ENCODE results near the gene MMP28.

DNA sequence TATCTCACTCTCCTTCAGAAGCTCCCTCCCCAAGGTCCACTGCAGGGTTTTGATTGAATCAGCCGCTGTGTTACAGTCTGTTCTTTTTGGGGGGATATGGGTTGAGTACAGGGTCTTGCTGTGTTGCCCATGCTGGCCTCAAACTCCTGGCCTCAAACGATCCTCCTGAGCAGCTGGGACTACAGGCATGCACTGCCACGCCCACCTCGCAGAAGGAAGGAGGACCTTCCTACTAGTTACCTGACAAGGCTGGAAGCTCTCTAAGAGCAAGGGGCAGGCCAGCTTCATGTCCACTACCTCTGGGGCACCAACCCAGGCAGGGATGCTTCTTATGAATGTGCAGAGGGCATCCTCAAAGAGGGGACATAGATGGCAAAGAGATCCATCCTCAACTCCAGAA is 1.9 kb upstream of the MMP28 start:
- TF ChIP-seq SRF (IDR thresholded peaks at IDR 0.05; ENCODE audit: low read depth in 2 of 2, low read length in 2 of 2) (no peak), SIN3A (IDR thresholded peaks at IDR 0.05; ENCODE audit: low read depth, low read length) (no peak), EP300 (IDR thresholded peaks at IDR 0.05; ENCODE audit: borderline replicate concordance in 1 of 2, control insufficient read depth in 1 of 2, low read depth in 2 of 2, low read length in 2 of 2) (no peak), YY1 (IDR thresholded peaks at IDR 0.05; ENCODE audit: low read depth, low read length) (no peak)
- TF ChIP-seq, protein P1, sequence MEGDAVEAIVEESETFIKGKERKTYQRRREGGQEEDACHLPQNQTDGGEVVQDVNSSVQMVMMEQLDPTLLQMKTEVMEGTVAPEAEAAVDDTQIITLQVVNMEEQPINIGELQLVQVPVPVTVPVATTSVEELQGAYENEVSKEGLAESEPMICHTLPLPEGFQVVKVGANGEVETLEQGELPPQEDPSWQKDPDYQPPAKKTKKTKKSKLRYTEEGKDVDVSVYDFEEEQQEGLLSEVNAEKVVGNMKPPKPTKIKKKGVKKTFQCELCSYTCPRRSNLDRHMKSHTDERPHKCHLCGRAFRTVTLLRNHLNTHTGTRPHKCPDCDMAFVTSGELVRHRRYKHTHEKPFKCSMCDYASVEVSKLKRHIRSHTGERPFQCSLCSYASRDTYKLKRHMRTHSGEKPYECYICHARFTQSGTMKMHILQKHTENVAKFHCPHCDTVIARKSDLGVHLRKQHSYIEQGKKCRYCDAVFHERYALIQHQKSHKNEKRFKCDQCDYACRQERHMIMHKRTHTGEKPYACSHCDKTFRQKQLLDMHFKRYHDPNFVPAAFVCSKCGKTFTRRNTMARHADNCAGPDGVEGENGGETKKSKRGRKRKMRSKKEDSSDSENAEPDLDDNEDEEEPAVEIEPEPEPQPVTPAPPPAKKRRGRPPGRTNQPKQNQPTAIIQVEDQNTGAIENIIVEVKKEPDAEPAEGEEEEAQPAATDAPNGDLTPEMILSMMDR (IDR thresholded peaks at IDR 0.05 in 2 of 3, conservative IDR thresholded peaks at IDR 0.05 in 1 of 3; ENCODE audit: control insufficient read depth in 2 of 3, extremely low read depth in 1 of 3, insufficient read depth in 1 of 3, low read depth in 3 of 3, low read length in 3 of 3): no peak
- TF ChIP-seq, protein P2, sequence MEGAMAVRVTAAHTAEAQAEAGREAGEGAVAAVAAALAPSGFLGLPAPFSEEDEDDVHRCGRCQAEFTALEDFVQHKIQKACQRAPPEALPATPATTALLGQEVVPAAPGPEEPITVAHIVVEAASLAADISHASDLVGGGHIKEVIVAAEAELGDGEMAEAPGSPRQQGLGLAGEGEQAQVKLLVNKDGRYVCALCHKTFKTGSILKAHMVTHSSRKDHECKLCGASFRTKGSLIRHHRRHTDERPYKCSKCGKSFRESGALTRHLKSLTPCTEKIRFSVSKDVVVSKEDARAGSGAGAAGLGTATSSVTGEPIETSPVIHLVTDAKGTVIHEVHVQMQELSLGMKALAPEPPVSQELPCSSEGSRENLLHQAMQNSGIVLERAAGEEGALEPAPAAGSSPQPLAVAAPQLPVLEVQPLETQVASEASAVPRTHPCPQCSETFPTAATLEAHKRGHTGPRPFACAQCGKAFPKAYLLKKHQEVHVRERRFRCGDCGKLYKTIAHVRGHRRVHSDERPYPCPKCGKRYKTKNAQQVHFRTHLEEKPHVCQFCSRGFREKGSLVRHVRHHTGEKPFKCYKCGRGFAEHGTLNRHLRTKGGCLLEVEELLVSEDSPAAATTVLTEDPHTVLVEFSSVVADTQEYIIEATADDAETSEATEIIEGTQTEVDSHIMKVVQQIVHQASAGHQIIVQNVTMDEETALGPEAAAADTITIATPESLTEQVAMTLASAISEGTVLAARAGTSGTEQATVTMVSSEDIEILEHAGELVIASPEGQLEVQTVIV (IDR thresholded peaks at IDR 0.05; ENCODE audit: borderline replicate concordance, partially characterized antibody): no peak
- TF ChIP-seq, protein P3, sequence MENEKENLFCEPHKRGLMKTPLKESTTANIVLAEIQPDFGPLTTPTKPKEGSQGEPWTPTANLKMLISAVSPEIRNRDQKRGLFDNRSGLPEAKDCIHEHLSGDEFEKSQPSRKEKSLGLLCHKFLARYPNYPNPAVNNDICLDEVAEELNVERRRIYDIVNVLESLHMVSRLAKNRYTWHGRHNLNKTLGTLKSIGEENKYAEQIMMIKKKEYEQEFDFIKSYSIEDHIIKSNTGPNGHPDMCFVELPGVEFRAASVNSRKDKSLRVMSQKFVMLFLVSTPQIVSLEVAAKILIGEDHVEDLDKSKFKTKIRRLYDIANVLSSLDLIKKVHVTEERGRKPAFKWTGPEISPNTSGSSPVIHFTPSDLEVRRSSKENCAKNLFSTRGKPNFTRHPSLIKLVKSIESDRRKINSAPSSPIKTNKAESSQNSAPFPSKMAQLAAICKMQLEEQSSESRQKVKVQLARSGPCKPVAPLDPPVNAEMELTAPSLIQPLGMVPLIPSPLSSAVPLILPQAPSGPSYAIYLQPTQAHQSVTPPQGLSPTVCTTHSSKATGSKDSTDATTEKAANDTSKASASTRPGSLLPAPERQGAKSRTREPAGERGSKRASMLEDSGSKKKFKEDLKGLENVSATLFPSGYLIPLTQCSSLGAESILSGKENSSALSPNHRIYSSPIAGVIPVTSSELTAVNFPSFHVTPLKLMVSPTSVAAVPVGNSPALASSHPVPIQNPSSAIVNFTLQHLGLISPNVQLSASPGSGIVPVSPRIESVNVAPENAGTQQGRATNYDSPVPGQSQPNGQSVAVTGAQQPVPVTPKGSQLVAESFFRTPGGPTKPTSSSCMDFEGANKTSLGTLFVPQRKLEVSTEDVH (IDR thresholded peaks at IDR 0.05; ENCODE audit: low read depth, partially characterized antibody): no peak
